ENCODE measurements around the gene SLC4A7. TPM values are rescaled to one million over a fixed set of nuclear protein-coding genes. Genes with fewer than 3 reads are reported as not detected.

Gene SLC4A7
- total RNA-seq, 1 donor from 2014 or later: 19.2 TPM

DNA sequence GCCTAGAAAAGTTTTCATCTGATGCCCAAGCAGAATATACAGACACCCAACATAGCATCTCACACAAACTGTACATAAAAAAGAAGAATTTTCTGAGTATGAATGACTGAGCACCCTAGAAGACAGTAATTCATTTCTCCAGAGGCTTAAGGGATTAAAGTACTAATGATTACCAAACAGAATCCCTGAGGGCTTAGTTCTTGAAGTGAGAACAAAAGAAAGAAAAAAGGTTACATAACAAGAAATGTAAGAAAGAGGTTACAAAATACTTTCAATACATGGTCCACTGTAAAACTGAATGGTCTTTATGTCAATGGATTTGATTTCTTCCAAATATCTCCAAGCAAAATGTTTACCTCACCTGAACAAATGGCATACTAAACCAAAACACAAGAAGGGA, 105.9 kb downstream of the SLC4A7 start:
- intact Hi-C loops (cut with micrococcal nuclease): no loop called here

DNA sequence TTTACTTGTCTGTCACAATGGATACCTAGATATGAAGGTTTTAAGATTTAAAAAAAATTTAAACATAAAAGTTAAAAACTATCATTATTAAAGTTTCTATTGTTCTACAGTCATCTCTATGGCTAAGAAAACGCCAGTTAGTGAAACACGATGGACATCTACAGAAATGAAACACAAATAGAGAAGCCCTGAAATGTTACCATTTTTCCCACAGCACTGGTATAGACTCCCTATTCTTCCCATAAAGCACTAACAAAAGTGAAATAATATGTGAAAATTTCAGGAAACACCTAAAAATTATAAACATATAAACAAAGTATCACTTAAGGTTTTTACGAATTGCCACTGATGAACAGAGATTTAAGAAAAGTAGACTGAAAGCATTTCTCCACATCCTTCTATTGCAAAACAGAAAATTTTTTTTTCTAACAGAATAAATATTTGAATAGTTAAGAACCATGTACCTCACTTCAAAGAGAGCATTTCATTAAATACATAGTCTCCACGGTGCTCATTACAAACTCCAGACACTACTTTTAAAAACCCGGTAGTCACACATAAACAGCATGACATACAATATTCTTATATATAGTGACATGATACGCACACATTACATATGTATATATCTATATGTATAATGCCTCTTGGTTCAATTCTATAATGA, 107.9 kb downstream of the SLC4A7 start:
- ATAC-seq: no peak
- DNase-seq: no peak
- intact Hi-C loops (cut with micrococcal nuclease): no loop called here

More for the DNA sequence above, 105.9 kb downstream of the SLC4A7 start:
- ATAC-seq (no peak), DNase-seq (no peak)

DNA sequence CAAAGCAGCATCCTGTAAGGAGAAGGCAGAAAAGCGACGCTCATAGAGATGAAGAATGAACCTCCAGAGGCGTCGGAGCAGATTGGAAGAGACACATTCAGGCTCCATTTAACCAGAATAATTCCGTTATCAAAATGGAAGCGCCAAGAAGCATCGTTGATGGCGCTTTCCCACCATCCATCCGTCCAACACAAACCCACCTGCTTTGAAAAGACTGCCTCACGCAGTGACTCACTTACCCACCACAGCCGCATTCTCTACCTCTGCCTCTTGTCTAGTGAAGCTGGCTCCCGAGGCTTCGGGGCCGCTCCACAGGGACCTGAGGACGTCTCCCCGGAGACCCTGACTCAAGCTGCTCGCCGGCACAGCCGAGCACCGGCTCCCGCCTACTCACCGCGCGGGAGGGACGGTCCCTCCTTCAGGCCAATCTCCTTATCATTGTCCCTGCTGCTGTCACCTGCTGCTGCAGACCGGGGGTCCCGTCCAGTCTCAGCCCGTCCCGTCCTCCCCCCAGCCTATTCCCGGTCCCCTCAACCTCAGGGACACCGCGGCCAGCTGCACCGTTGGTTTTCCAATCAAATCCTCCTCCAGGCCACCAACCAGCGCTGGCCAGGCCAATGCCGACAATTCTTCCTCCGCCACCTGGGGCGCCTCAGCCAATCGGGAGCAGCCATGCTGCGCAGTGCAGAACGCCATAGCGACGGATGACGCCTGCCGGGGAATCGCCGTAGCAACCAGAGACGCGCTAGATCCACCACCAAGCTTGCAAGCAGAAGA, 115.2 kb downstream of the SLC4A7 start, which contains the start of gene NEK10:
Gene NEK10, minus strand, starts transcription at position 553 of the 777 bp plus-strand sequence. CDS start 16,501 bp downstream, outside the sequence.
- DNase-seq (peak; percentile 91), ATAC-seq (peak; percentile 100)
- intact Hi-C loops (cut with micrococcal nuclease): no loop called here

DNA sequence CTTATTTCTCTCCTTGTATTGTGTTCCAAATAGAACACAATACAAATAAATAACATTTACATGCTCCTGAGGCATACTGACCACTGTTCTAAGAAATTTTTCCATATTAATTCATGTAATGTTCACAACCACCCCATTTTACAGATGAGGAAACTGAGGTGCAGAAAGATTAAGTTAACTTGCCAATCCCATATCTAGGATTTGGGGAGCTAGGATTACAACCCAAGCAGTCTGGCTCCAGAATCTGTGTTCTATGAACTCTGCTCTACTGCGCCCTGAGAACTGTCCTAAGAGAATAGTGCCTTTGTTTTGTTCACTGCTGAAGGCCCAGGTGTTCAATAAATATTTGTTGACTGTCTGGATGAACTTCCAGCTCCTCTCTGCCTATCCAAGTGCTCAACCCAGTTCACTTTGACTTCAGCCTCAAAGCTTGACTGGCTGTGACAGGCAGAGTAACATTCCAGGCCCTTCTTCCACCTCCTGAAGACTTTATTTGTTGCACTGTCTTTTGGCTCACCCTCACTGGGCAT, 118.1 kb downstream of the SLC4A7 start:
- intact Hi-C loops (cut with micrococcal nuclease): no loop called here
- no peak for ATAC-seq

DNA sequence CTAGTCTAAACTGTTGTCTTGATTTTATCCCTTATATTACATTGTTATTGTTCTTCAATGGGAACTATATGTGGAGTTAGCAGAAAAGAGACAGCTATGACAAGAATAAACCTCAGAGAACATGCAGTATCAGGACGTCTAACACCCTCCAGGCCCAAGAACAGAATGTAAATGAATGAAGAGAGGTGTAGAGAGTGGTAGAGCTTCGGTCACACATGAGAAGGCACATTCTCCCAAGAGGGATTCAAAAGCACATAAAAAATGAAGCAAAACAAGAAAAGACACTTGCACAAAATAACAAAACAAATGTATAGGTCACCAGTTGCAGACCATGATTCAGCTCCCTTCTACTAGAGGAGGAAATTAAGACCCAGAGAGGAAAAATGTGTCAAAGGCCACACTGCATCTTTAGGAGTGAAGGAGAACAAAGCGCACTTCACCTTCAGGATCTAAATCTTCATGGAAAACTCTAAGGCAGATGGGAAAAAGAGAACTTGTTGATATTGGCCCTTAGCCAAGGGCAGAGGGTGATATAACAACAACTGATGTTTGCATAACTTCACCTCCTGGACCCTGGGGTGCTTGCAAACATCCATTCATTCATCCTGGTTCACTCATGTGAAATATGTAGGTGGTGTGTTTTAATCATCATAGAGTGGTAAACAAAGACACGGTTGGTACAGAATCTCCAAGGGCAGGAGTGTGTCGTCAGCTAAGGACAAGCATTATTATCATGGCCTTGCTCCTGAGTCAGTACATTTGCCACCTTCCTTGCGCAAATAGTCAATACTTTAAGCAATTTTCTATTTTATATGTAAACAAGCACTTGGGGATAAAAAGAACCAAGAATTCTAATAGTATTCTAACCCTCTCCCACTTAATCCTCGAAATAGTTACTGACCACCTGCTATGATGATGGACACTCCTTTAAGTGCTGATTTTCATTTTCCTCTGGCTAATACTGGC, 123.8 kb downstream of the SLC4A7 start:
- ATAC-seq (no peak), DNase-seq (no peak)
- intact Hi-C loops (cut with micrococcal nuclease): no loop called here

More for the DNA sequence above, 118.1 kb downstream of the SLC4A7 start:
- no peak for DNase-seq

DNA sequence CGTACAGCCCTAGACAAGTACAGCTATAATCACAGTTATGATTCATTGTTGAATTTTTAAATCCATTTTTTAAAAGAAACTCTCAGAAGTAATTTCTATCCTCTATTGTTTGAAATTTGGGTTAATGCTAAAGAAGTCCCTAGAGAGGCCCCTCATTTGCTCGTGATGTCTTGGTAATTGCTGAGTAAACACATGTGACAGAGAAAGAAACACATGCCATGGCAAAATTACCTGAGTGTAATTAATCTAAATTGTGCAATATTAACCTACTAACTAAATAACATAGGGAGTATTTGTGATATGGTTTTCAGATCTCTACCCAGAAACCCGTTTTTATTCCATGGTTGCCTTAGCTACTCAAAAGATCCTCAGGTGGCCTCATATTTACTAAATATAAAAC, 125.8 kb downstream of the SLC4A7 start:
- ATAC-seq (no peak), DNase-seq (no peak)
- intact Hi-C loops (cut with micrococcal nuclease): no loop called here

DNA sequence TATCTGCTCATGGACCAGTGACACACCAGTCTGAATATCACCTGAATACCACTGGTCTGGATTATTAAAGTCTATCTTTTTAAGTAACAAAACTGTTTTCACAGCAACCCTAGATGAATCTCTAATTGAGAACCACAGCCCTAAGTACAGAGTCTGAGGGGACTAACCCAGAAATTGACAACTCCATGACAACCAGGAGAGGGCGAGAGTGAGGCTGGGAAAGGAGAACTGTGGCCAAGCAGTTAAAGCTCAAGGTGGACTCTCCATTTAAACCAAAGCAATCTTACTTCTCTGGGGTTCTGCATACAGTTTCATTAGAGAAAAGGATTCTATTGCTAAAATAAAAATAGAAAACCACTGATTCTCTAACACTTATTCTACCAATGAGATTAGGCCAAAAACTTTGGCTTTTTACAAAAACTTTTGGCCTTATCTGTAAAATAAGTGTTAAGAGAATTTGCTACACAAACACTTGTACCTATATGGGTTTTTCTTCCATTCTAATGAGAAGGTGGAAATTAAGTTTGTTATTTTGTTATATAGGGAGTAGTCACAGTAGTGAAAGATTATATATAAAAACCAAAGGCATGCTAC, 126.4 kb downstream of the SLC4A7 start:
- DNase-seq (no peak), ATAC-seq (peak; percentile 66)
- intact Hi-C loops (cut with micrococcal nuclease): no loop called here

DNA sequence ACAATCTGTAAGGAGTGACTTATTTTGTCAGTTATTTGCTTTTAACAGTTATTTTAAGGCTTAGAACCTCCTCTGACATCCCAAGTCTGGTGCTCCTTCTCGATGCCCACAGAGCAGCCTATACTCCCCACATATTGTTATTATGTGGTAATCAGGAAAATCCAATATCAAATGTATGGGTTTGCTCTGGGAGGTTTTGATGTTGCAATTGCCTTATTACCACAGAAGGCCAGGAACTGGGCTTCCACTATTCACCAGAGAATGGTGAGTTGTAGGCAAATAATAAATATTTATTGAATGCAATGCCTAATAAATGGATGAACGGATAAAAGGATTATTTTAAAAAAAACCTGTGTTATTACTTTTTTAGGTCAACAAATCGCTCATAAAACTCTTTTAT, 127.2 kb downstream of the SLC4A7 start:
- DNase-seq: no peak
- ATAC-seq: no peak
- intact Hi-C loops (cut with micrococcal nuclease): no loop called here

DNA sequence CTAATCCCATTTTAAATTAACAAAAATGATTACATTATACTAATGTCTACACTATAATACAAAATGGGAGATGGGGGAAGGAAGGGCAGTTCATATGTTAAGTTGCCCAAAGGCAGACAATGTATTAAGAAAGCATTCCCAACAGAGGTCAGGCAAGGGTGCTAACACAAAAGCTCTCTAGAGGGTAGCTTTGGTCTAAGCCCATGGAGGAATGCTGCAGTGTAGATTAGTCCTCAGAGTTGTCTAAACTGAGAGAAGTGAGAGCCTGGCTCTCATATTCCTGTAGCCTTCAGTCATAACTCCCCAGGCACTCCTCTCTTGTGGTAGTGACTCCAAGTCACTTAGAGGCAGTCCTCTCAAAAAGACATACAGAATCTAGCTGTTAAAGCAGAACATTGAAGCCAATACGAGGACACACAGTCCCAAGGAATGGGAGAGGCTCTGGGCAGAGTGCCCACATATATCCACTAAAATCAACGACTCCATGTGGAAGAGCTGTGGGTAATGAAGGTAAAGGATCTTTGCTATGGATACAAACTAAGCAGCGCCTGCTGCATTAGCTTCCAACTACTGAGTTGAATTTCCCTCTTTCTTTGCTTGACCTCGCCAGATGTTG, 129.5 kb downstream of the SLC4A7 start:
- ATAC-seq (no peak), DNase-seq (no peak)
- intact Hi-C loops (cut with micrococcal nuclease): no loop called here

DNA sequence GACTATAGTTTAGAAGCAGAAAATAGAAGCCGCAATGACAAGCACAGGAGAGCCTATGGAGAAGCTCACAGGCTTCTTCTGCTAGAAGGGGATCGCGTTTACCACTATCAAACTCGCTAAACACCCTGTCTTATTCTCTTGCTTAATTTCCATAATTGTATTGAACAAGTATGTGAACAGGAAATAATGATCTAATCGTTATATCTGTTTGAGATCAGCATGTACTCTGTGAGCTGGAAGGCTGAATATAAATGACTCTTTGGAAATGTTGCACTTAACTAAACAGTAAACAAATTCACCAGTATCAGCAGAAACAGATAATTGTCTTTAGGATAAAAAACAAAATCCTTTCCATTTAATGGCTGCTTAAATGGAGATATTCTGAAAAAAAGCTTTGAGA, 130.0 kb downstream of the SLC4A7 start:
- no peak for ATAC-seq
- intact Hi-C loops (cut with micrococcal nuclease): no loop called here
- DNase-seq: no peak

DNA sequence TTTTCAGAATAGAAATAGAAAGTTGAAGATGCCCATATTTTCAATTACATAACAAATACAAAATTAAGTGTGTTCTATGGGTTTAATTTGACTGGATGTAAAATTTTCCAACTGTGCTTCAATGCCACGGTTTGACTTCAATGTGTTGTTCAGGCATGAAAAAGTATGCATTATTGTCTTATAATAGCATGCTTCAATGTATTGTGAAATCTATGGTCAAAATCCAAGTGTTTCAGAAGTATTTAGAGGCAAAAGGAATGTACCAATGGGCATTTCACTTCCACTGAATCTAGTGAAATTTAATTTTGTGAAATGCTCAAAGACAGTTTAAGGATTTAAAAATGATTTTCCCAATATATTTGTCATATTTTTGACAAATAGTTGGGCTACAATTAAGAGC, 131.0 kb downstream of the SLC4A7 start:
- intact Hi-C loops (cut with micrococcal nuclease): no loop called here
- DNase-seq: no peak
- ATAC-seq: no peak

DNA sequence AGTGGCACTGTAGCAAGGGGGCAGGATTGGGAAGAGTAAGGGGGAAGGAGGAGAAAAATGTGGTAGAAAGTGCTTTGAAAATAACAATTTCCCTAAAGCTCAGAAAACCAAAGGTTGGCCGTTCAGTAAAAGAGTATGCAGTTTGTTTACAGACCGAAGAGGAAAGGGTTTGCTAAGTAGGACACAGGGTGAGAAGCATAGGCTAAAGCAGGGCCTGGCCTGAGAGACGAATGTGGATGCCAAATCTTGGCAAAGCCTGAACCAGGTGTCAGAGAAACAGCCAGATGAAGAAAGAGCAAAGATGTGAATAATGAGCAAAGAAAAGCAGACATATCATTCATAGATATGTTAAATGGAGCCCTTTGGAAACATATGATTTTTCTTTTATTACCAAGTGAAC, 132.1 kb downstream of the SLC4A7 start:
- intact Hi-C loops (cut with micrococcal nuclease): no loop called here
- ATAC-seq: no peak

DNA sequence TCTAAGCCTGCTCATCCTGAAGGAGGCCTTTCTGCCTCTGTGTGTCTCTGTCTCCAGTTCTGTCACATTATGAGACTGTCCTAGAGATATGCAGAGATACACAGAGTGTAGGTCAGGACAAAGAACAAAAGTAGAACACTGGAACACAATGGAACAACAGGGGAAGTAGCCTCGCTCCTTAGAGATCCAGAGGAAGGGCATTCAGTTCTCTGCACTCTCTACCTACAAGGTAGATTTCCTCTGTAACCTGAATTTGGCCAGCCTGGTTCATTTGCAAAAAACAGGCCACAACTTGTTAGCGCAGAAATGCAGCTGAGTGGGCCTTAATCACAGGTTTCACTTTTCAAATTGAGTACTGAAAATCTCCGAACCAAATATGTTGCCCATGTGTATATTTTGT, 134.4 kb downstream of the SLC4A7 start:
- intact Hi-C loops (cut with micrococcal nuclease): no loop called here
- ATAC-seq: peak; percentile 8
- no peak for DNase-seq

More for the DNA sequence above, 132.1 kb downstream of the SLC4A7 start:
- DNase-seq: no peak

DNA sequence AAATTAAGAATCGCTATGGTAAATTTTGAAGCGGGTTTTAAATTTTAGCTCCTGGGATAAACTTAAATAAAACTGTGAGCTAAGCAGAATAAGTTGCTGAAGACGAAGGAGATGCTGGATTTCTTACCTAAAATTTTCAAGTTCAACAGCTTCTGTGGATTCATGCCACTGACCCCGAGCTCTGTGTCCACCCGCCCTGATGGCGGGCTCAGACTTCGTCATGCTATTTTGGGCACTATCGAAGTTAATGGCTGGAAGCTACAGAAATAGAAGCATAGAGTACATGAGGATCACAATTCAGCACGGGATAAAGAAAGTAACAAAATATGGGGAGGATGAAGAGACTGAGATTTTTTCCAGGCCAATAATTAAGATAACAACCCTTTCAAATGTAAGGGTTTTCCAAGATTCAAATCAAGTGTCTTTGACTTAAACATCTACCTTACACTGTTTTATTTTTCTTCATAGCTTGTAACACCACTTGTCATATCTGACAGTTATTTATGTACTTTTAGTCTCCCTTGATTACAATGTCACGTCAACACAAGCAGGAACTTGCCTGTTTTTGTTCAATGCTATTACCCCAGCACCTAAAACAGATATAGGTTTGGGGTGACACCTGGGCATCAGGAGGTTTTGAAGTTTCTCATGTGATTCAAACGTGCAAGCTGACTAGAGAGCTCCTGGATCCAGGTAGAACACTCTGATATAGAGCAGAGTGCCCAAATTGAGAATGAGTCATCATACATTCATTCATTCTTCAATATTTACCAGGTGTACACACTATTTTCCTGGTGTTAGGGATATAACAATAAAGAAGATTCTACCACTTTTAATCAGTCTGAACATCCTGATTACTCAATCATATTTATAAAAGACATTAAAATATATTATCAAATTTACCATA, 138.0 kb downstream of the SLC4A7 start:
- intact Hi-C loops (cut with micrococcal nuclease): no loop called here
- peak; percentile 60 for DNase-seq
- peak; percentile 94 for ATAC-seq

DNA sequence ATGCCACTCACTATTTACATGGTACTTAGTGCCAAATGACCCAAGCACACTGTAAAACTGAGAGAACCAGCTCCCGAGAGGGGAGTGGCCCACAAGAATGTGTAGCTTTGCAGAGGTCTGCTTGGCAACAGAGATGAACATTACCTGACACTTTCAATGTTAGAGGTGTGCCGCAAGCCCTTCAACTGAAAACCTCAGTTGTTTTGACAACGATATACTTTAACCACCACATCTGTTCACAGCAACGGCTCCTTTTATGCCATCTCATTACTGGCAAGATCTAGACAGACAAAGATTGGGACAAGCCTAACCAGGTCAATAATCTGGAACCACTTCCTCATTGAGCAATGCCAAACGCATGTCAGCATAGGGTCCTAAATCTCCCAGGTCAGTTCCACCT, 138.7 kb downstream of the SLC4A7 start:
- peak; percentile 35 for ATAC-seq
- intact Hi-C loops (cut with micrococcal nuclease): no loop called here
- no peak for DNase-seq

DNA sequence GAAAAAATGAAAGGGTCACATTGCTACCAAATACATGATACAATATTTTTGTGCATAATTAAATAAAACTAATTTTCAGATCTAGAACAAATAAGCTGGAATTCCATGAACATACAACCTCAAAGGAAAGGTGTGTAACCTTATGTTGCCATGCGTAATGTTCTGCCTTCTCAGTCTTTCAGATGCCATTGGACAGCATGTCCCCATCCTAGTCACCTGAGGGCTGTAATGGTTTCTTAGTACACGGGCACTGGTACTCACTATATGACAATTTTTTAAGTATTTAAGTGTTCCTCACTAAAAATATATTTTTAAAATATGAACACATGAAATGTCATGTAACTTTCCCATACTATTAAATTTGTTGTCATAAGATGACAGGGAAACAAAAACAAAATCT, 139.1 kb downstream of the SLC4A7 start:
- peak; percentile 32 for ATAC-seq
- intact Hi-C loops (cut with micrococcal nuclease): no loop called here
- no peak for DNase-seq

DNA sequence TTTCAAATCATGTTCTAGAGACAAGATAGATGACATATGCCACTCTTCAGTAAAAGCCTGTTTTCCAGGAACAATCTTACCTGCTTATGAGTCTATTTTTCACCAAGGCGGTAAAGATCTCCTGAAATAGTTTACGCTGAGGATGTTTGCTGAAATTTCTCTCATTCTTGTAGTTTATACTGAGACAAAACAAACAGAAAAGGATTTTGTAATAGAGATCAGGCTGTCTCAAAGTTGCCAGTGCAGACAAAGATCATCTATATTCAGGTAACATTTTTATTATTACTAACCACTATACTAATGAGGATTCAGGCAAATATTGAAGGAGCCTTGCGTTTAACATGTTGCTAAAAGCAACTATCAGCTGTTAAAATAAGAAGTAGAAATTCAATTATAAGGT, 140.0 kb downstream of the SLC4A7 start:
- DNase-seq (no peak), ATAC-seq (no peak)
- intact Hi-C loops (cut with micrococcal nuclease): no loop called here

DNA sequence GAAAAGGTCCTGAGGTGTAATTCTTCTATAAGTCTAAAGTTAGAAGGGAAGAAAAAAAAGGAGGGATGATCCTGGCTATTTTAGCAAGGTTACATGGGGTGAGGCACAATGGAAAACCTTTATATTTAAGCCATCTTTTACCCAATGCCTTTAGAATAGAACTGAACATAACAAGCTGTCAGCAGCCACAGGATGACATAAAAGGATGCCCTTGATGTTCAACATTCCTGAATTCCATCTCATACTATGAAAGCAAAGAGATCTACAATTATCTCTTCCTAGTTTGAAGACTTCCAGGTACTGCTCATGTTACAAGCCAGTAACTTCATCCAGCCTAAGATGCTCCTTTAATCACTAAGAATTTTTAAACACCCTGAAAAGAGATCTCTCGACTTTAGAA, 141.9 kb downstream of the SLC4A7 start:
- ATAC-seq (peak; percentile 45), DNase-seq (no peak)
- intact Hi-C loops (cut with micrococcal nuclease): no loop called here
